Measurements from ENCODE around the gene TRAFD1.

DNA sequence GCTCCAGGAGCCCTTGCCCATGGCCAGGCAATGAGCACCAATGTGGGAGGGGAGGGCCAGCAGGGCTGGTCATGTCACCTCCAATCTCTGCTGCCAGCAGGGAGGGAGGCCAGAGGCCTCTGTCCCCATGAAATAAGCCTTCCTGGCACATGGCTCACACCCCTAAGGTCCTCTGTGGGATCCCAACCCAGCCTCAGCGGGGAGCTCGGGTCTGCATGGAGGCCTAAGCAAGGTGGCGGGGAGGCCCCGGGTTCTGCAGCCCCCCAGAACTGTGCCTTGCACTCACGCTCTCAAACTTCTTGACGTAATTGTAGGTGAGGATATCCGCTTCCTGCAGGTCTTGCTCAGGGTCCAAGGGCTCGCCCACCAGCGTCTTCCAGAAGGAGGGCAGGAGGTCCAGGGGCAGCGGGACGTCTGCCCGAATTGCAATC lies 41.7 kb downstream of the TRAFD1 start:
- TF ChIP-seq, protein P1, sequence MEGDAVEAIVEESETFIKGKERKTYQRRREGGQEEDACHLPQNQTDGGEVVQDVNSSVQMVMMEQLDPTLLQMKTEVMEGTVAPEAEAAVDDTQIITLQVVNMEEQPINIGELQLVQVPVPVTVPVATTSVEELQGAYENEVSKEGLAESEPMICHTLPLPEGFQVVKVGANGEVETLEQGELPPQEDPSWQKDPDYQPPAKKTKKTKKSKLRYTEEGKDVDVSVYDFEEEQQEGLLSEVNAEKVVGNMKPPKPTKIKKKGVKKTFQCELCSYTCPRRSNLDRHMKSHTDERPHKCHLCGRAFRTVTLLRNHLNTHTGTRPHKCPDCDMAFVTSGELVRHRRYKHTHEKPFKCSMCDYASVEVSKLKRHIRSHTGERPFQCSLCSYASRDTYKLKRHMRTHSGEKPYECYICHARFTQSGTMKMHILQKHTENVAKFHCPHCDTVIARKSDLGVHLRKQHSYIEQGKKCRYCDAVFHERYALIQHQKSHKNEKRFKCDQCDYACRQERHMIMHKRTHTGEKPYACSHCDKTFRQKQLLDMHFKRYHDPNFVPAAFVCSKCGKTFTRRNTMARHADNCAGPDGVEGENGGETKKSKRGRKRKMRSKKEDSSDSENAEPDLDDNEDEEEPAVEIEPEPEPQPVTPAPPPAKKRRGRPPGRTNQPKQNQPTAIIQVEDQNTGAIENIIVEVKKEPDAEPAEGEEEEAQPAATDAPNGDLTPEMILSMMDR (conservative IDR thresholded peaks at IDR 0.05; ENCODE audit: low read depth in 2 of 2), result no peak
- TF ChIP-seq EZH2phosphoT487 (IDR thresholded peaks at IDR 0.05; ENCODE audit: unreplicated experiment) (no peak), POLR2AphosphoS5 (IDR thresholded peaks at IDR 0.05; ENCODE audit: low read depth) (no peak), EZH2 (IDR thresholded peaks at IDR 0.05; ENCODE audit: low read depth, unreplicated experiment) (no peak), REST (IDR thresholded peaks at IDR 0.05; ENCODE audit: unreplicated experiment) (no peak), JUNB (IDR thresholded peaks at IDR 0.05; ENCODE audit: unreplicated experiment) (no peak), ZNF331 (CRISPR knock-in tag; IDR thresholded peaks at IDR 0.05; ENCODE audit: low read depth) (no peak), CREB1 (CRISPR knock-in tag; IDR thresholded peaks at IDR 0.05; ENCODE audit: low read depth) (no peak), STAT1 (IDR thresholded peaks at IDR 0.05; ENCODE audit: unreplicated experiment) (no peak), ZNF114 (CRISPR knock-in tag; IDR thresholded peaks at IDR 0.05) (no peak), NANOG (IDR thresholded peaks at IDR 0.05; ENCODE audit: borderline replicate concordance) (no peak)
- TF ChIP-seq, protein P2, sequence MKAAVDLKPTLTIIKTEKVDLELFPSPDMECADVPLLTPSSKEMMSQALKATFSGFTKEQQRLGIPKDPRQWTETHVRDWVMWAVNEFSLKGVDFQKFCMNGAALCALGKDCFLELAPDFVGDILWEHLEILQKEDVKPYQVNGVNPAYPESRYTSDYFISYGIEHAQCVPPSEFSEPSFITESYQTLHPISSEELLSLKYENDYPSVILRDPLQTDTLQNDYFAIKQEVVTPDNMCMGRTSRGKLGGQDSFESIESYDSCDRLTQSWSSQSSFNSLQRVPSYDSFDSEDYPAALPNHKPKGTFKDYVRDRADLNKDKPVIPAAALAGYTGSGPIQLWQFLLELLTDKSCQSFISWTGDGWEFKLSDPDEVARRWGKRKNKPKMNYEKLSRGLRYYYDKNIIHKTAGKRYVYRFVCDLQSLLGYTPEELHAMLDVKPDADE (IDR thresholded peaks at IDR 0.05), result no peak
- TF ChIP-seq, protein P3, sequence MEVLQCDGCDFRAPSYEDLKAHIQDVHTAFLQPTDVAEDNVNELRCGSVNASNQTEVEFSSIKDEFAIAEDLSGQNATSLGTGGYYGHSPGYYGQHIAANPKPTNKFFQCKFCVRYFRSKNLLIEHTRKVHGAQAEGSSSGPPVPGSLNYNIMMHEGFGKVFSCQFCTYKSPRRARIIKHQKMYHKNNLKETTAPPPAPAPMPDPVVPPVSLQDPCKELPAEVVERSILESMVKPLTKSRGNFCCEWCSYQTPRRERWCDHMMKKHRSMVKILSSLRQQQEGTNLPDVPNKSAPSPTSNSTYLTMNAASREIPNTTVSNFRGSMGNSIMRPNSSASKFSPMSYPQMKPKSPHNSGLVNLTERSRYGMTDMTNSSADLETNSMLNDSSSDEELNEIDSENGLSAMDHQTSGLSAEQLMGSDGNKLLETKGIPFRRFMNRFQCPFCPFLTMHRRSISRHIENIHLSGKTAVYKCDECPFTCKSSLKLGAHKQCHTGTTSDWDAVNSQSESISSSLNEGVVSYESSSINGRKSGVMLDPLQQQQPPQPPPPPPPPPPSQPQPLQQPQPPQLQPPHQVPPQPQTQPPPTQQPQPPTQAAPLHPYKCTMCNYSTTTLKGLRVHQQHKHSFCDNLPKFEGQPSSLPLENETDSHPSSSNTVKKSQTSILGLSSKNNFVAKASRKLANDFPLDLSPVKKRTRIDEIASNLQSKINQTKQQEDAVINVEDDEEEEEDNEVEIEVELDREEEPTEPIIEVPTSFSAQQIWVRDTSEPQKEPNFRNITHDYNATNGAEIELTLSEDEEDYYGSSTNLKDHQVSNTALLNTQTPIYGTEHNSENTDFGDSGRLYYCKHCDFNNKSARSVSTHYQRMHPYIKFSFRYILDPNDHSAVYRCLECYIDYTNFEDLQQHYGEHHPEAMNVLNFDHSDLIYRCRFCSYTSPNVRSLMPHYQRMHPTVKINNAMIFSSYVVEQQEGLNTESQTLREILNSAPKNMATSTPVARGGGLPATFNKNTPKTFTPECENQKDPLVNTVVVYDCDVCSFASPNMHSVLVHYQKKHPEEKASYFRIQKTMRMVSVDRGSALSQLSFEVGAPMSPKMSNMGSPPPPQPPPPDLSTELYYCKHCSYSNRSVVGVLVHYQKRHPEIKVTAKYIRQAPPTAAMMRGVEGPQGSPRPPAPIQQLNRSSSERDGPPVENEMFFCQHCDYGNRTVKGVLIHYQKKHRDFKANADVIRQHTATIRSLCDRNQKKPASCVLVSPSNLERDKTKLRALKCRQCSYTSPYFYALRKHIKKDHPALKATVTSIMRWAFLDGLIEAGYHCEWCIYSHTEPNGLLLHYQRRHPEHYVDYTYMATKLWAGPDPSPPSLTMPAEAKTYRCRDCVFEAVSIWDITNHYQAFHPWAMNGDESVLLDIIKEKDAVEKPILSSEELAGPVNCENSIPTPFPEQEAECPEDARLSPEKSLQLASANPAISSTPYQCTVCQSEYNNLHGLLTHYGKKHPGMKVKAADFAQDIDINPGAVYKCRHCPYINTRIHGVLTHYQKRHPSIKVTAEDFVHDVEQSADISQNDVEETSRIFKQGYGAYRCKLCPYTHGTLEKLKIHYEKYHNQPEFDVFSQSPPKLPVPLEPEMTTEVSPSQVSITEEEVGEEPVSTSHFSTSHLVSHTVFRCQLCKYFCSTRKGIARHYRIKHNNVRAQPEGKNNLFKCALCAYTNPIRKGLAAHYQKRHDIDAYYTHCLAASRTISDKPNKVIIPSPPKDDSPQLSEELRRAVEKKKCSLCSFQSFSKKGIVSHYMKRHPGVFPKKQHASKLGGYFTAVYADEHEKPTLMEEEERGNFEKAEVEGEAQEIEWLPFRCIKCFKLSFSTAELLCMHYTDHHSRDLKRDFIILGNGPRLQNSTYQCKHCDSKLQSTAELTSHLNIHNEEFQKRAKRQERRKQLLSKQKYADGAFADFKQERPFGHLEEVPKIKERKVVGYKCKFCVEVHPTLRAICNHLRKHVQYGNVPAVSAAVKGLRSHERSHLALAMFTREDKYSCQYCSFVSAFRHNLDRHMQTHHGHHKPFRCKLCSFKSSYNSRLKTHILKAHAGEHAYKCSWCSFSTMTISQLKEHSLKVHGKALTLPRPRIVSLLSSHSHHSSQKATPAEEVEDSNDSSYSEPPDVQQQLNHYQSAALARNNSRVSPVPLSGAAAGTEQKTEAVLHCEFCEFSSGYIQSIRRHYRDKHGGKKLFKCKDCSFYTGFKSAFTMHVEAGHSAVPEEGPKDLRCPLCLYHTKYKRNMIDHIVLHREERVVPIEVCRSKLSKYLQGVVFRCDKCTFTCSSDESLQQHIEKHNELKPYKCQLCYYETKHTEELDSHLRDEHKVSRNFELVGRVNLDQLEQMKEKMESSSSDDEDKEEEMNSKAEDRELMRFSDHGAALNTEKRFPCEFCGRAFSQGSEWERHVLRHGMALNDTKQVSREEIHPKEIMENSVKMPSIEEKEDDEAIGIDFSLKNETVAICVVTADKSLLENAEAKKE (CRISPR knock-in tag; IDR thresholded peaks at IDR 0.05), result no peak
